CD4-positive, alpha-beta T cell treated with Interleukin-15 for 4 hours (primary cell): Measurements from ENCODE around the gene PRPF40A.

Experiments
- DNase-seq: peaks from one replicate; pipeline ENCODE4 v3.0.0-alpha.2; 2020; ENCODE audit warnings: low spot score

PRPF40A gene

DNA sequence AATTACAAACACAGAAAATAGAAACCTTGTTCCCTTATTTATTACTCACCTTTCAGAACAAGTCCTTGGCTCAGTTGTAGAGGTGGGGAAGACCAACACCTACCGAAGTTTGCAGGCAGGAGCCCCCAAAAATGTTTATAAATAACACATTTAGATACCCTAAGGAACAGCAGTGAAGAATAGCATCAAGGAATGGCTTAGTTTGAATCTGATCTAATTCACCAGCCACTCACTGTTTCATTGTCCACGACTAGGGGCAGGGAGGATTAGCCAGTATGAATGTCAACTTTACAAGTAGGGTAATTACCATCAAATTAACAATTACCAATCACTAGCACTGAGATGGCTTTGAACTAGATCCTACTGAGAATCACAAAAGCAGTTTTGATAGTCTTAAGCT, 65.4 kb downstream of the PRPF40A start:
- DNase-seq: no peak

DNA sequence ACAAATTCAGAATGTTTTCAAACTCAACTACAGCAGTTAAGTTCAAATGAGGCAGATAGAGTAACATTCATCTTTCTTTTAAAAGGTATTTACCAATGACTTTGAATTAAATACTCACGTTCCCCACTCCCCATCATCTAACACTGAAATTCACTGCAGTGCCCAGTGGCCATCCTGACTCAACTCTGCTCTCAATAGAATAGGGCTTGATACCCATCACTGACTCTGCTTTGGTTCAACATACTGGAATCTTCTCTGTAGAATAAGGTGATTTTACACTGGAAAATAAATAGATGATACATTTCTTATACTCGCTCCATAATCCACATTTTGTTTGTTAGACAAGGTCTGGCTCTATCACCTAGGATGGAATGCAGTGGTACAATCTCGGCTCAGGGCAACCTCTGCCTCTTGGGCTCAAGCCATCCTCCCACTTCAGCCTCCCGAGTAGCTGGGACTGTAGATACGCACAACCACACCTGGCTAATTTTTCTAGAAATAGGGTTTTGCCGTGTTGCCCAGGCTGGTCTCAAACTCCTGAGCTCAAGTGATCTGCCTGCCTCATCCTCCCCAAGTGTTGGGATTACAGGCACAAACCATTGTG, 66.4 kb downstream of the PRPF40A start:
- DNase-seq: no peak

DNA sequence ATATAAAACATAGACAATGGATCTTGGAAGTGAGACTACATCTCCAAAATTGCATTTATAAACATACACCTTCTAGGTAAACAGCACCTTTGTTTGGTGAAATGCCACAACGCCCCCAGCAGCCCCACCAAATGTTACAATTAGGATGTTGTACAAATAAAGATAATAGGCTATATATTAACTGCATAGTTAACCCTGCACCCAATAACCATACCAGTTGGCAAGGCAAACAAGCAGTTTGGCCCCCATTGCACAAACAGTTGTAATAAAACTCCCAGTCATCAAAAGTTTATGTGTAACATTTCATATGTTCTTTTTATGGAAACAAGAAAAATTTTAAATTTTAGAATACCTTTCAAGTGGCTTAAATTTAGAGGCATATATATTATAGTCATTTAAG, 67.3 kb downstream of the PRPF40A start:
- no peak for DNase-seq

DNA sequence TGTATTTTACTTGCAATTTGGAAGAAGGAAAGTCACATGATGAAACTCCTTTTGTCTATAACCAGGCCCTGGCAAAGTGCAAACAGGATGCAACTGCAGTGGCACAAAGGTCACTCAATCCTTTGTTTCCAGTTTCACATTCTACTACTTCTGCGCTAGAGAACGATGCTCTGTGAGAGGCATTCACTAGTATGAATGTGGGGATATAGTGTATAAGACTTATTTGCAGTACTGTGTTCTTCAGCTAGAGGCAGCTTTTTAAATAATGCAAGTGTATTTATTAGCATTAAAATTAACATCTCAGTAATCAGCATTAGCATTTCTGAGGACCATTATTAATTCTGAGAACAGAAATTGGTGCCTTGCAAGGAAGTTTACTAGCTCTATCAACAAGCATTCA, 68.9 kb downstream of the PRPF40A start:
- DNase-seq: no peak

DNA sequence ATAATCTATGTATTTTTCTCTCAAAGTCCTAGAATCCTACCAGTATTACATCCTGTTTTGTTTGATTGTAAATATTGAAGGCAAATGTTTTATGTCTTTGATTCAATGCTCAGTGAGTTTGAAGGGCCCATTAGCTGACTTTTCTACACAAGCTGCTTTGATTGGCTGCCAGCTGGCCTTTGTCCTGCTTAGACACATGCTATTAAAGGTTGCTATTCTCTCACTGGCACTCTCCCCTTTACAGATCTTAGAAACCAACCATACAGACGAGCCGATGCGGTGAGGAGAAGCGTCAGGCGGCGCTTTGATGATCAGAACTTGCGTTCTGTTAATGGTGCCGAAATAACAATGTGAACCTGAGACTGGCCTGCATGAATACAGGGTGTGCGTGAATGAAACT, 69.7 kb downstream of the PRPF40A start:
- DNase-seq: no peak

DNA sequence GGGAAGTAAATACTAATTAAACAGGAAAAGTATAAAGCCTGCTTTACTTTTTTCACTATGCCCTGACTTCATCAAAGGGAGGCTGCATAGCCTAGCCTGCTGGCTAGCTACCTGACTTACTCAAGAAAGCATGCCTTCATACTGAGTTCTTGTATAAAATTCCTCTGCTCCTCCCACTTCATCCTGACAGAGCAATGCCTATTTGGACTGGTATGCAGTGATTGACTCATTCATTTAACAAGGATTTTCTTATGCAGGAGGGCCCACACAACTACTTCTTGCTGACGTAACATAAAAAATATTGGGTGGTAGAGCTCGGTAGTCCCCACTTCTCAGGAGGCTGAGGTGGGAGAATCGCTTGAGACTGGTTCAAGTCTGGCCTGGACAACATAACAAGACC, 70.5 kb downstream of the PRPF40A start:
- no peak for DNase-seq

DNA sequence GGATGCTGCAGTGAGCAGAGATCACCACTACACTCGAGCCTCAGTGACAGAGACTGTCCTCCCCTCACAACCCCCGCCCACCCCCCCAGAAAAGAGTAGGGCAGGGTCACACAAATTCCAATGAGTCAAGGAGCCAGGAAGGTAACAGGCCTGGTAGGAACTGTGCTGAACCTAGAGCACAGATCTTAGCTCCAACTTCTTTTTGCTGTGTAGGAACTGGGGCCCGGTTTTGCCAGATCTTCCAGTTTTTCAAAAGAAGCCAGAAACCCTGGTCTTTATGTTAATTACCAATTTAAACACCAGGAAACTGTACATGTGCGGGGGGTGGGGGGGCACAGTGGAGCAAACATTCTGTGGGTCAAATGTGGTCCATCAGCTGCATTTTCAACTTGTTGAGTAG, 71.0 kb downstream of the PRPF40A start:
- DNase-seq: no peak

DNA sequence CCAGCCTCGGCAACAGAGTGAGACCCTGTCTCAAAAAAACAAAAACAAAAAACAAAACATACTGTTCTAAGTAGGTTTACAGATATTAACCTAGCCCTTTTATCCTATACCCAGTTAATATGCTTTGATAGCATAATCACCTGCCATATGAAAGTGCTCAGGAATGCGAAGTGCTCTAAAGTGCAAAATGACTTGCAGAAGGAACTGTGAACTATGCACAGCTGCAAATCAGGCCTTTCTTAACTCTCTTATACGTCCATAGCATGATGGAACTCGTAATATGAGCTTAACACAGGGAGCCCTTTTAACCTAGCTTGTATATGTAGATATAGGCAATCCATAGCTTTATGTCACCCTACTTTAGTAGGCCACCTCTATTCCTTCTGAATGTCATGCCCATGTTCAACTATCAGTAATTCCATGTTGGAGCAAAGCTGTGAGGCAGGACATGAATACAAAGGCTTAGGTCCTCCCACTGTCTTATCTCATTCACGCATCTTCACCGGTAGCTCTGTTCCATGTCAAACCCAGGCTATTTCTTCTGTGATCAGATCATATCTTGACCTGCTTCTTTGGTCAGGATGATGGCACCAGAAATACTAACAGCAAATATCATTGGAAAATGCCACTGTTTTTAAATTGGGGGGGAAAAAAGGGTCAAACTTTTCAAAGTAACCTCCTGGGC, 72.9 kb downstream of the PRPF40A start:
- no peak for DNase-seq

DNA sequence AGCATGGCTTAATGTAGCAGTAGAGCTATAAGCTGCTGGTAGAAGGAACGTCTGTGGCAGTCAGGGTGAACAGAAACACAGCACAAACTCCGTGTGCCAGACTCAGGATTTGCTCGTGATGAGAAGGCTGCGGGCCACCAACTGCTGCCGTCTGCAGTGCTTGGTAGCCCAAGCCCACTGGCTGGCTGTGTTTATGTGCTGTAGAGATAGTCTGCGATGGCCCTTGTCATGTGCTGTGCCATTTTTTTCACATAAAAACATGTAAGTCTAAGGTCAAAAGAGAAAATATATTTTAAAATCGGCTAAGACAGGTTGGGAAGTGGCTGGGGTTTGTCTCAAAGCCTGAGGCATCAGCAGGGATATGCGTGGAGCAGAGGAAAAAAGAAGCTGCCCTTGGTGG, 78.7 kb downstream of the PRPF40A start:
- no peak for DNase-seq

DNA sequence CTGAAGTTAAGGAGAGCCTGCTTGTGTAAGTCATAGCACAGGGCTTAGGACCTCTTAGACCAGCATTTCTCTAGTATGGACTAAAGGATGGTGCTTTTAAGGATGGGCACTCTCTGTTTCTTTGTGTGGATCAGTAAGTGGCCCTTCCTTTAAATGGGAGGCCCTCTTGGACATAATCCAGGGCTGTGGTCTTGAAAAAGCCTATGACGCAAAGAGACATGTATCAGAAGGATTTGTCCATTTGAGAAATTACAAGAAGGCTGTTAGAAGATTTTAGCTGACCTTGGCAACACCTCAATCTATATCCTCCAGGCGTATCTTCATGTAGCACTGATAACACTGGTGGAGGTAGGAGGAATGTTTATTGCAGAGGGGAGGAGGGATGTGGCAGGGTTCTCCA, 79.2 kb downstream of the PRPF40A start:
- no peak for DNase-seq

DNA sequence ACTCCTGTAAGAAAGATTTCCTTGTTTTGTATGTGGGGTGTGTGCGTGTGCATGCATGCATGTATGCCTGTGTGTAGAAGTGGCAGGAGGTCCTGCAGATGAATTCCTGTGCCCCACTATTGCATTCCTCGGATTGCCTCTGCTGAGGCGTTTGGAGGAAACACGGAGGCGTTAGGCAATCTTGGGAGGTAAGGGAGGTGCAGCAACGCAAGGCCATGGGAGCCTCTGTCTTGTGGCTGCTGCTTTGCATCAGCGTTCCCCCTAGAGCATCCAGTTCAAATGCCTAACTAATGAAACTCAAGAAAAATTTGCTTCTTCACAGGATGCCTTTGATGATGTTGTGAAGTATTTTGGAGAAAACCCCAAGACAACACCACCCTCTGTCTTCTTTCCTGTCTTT, 80.0 kb downstream of the PRPF40A start:
- DNase-seq: no peak

DNA sequence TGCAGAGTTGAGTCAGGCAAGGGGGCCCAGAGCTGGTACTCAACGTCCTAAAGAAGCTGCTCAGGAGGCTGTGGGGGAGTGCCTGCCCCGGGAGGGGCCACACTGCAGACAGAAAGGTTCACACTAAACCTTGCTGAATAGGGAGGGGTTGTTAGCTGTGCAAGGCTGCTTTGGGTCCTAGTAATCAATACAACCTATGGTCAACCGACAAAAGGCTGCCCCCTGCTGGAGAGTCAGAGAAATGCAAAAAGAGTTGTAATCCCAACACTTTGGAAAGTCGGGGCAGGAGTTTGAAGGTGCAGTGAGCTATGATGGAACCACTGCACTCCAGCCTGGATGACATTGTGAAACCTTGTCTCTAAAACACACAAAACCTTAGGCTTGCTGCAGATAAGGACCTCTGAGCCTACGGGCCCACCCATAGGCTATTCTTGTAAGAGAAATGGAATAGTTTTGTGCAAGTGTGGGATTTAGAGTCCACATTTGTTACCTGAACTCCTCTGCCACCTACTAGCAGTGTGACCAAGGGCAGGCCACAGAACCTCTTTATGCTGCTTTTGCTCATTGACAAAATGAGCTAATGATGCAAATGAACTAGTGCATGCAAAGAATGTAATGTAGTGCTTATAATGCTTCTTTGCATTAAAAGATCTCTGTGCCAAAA, 81.5 kb downstream of the PRPF40A start:
- peak; percentile 67 for DNase-seq

DNA sequence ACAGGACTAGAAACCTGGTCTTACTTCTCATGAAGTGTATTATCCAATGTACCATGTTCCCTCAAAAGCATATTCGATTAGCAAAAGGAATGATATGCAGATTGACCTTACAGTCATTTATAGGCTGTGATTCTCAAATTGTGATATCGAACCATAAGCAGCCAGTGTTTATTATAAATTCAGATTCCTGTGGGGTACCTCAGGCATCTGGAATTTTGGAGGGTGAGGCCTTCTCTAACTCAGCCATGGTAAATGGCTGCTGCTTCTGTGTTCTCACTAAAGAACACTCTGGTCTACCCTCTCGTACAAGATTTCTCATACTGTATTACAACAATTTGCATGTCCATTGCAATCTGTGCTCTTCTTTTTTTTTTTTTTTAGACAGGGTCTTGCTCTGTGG, 84.5 kb downstream of the PRPF40A start:
- no peak for DNase-seq

DNA sequence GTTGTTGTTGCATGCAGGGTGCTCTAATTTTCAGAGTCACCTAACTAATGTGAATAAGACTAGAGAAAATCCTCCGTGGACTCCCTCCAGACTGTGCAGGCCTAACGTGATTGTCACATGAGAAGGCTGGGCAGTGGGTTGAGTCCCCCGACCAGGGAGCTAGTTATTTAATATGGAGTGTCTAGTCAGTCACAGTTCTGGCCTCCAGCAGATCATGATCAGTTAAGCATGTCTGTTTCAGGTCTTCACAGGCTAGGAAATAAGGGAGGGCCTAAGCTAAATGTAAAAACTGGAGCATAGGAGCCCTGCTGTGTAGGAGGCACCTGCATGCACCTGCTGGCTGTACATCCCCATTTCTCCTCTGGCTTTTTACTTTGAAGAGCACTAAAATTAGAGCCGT, 86.8 kb downstream of the PRPF40A start:
- DNase-seq: no peak

DNA sequence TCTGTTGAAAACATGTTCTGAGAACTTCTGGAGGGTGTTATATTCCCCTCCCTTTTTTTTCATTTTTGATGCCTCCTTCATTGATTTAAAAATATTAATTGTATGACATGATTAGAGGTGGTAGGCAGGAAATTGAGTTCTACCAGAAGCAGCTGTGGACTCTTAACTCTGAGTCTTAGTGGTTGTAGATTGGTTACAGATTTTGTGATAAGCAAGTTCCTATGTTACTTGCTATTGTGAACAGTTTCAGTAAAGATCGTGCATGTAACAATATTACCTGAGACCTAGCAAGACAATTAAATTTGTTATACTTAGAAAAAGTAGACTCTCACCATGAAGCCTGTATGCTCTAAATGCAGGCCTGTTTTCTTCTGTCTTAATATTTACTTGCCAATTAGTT, 88.1 kb downstream of the PRPF40A start:
- no peak for DNase-seq

DNA sequence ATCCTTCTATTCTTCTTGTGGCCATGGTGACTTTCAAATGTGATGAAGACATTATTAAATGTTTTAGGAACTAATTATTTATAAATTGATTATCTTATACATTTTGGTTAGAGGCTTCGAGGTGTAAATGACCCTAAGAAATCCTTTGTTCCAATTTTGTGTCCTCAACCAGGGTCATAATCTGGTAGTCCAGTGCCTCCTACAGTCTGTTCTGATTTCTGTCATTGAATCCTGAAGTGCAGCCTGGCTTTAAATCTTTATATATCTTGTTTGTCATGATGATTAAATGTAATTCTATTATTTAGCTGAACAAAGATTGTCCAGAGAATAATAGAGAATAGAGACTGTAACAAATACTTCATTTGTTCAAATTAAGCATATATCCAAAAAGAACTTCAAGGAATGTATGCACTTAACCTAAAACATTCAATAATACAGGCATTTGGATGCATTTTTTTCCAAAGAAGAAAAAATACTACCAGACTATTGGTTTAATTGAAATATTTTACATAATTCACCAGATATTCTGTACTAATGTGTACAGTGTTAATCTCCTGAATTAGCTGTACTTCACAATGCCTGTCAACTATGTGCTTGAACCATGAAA, 89.8 kb downstream of the PRPF40A start:
- no peak for DNase-seq

DNA sequence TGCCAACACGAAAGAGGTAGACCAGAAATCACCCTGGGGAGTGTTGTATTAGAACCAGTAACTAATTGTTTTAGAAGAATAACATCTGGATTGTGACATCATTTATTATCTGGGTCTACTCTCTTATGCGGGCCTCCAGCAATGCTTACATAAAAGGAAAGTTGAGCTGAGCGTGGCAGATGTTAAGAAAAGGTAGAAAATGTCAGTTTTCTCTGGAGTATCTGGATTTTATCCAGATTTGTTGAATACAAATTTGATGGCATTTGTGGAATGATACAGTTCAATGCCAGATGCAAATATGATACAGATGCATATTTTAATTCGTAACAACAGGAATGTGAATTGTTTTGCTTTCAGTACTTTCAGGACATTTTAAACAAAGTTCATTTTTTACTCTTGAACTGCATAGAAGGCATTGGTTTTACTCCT, 90.3 kb downstream of the PRPF40A start:
- DNase-seq: no peak

DNA sequence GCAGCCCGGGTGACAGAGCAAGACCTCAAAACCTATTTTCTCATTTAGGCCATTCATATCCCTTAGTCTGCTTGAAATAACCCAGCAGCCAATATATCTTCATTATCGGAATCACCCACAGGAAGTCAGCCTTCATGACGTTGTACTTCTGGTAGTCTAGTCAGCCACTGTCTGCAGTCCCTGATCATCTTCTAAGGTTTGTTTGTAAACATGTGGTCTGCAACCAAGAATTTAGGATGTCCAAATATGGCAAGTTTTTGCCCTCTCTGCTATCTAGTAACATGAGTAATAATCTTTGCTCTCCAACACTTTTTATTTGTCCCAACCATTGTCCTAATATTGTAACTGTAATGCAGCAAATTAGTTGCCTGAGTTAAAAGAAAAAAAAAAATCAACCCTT, 92.5 kb downstream of the PRPF40A start:
- DNase-seq: no peak

DNA sequence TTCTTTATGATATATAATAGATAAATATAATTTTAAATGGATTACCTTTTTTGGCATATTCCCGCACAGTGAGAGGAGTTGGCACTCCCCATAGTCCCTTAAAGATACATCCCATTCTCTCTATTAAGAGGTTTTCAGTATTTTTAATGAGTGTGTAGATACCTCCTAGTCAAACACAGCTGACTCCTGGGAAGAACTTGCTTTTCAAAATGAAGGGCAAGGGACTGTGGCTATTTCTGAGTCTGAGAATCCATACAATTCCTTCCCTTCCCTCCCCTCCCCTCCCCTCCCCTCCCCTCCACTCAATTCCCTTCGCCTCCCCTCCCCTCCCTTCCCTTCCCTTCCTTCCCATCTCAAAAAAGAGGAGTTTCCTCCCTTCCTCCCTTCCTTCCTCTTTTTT, 93.5 kb downstream of the PRPF40A start:
- DNase-seq: no peak

DNA sequence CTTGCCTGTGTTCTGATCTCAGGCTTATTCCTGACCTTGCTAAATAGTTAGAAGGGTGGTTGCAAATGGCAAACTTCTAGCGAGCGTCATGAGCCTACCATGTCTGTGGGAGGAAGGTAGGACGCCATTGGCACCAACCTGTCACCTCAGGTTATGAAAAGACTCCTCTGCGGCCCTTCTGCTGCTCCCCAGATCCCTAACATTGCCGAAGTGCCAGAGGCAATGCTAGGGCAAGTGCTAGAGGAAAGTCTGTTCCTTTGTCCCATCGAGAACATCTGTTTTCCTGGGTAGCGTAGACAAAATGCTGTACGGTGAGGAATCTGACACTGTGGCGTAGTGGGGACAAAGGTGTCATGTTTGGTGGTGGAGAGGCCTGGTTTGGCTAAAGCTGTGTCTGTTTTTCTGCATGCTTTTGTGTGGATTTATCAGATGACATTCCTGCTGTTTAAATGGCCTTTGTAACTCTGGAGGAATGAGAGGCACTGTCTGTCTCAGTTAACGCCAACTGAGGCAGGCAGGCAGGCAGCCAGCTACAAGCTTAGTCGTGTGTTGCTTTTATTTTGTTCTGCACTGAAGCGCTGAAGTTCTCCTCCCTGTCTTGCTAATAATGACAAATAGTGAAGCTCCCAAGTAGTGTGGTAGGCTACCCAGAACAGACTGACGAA, 94.1 kb downstream of the PRPF40A start:
- DNase-seq: no peak

DNA sequence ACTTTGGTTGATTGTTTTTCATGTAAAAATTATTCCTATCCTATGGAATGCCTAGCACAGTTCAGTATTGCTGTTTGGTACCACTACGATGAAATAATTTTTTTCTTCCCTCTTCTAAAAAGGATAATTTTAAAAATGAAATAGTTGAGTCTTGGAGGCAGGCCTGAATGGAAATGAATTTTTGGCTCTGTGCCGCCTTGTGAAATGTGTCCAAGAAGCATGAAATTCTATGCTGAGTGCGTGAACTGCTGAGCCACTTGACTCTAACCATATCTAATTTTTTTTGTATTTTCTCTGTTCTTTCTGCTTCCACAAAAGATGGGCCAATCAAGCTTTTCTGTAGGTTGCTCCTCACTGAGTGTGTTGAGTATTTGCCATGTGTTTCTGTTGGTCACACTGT, 95.0 kb downstream of the PRPF40A start:
- DNase-seq: no peak

DNA sequence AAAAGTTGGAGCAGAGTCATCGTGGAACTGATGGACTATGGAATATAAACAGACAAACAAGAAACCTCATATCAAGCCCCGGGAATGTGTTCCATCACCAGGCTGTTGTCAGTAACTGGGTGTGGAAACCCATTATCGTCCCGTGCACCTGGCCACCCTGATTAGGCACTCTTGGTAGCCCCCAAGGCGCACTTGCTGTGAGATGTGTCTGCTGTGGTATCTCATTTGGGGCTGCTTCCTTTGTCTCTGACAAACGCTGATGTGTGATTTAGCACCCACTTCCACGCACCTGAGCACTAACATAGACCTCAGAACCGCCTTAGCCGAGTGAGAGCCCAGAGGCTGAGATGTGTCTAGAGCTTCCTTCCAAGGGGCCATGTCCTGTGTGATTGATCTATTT, 96.3 kb downstream of the PRPF40A start:
- DNase-seq: no peak

DNA sequence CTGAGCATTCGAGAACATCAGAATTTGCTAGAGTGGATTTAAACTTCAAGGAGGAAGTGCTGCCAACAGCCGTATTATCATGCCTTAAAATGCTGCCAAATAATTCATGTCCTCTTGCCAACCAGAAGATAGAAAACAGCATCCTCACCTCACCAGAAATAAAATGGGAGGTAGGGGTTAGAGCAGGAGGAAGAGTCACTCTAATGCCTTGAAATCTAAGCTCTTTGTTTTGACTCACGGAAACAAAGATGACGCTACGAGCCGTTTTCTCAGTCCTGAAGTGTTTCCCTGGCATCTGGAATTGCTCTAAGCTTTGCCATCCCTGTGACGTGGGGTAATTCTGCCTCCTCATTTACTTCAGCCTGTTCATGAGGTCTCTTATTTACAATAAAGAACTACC, 97.1 kb downstream of the PRPF40A start:
- no peak for DNase-seq
